GM12878 (cell line): ENCODE data around the gene SEPTIN5.

Experiments
- BHLHE40 ChIP-seq, 2 experiments: fragments of 450-650 bp in 1 of 2; IDR thresholded peaks; 2 replicates each; pipeline ENCODE4 v1.6.1; 2011 to 2017; ENCODE audit warnings: low read depth in 2 of 2, borderline replicate concordance in 1 of 2, improper control_type of control experiment in 1 of 2, low read length in 1 of 2, mild to moderate bottlenecking in 1 of 2
- CREB1 ChIP-seq: IDR thresholded peaks from 2 replicates; pipeline ENCODE4 v1.6.1; 2012; ENCODE audit warnings: low read depth, mild to moderate bottlenecking, inconsistent platforms
- GABPA ChIP-seq: IDR thresholded peaks from 2 replicates; pipeline ENCODE4 v1.6.1; 2014; ENCODE audit warnings: antibody characterized with exemption, low read depth, mild to moderate bottlenecking, inconsistent platforms
- SMC3 ChIP-seq: IDR thresholded peaks from 2 replicates; pipeline ENCODE4 v1.6.1; 2011; ENCODE audit warnings: low read length, improper control_type of control experiment, borderline replicate concordance
- ZNF274 ChIP-seq: IDR thresholded peaks from one replicate; pipeline ENCODE4 v1.8.0; 2011; ENCODE audit not compliant: insufficient read length, insufficient read depth
- TF ChIP-seq, protein P1 (sequence below): IDR thresholded peaks from 2 replicates; pipeline ENCODE4 v1.6.1; 2011; ENCODE audit warnings: borderline replicate concordance, low read depth, mild to moderate bottlenecking, moderate library complexity, low read length; ENCODE audit not compliant: insufficient read depth, poor library complexity, severe bottlenecking
- TF ChIP-seq, protein P2 (sequence below), 3 experiments: IDR thresholded peaks in 2 of 3; conservative IDR thresholded peaks in 1 of 3; 2 replicates each; pipeline ENCODE4 v1.5.1; 2011; ENCODE audit warnings: low read depth in 3 of 3, low read length in 3 of 3, mild to moderate bottlenecking in 3 of 3, control low read depth in 2 of 3, moderate library complexity in 2 of 3, inconsistent platforms in 1 of 3, mixed read lengths in 1 of 3; ENCODE audit not compliant: control insufficient read depth in 2 of 3, insufficient read depth in 1 of 3; ENCODE audit errors: extremely low read depth in 1 of 3

DNA sequence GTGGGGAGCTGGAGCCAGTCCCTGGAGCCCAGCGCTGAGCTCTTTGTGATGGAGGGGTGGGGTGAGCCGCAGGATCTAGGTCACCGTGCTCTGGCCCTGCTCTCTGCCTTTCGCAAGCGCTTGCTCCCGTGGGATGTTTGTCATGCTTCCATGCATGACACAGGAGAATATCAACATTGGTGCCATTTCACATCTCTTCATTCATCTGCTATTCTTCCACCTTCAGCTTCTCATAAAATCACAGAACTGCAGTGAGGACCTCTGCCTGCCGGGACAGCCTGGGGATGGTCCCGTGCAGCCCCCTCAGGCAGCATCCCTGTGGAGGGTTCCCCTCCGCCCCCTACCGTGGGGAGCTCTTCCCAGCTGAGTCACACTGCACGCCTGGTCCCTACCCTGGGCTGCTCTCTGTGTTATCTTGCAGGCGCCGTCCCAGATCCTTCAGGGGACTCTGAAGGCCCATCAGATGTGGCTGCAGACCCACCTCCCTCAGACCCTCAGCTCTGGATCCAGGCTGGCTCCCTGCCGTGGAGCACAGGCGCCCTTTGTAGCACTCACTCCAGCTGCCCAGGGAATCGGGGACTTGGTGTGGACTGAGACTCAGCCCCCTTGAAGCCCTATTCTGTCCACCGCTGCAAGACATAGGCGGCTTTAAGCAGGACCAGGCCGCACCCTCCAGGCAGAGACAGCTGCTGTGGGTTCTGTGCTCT lies 5.1 kb upstream of the SEPTIN5 start:
- TF ChIP-seq, protein P1, sequence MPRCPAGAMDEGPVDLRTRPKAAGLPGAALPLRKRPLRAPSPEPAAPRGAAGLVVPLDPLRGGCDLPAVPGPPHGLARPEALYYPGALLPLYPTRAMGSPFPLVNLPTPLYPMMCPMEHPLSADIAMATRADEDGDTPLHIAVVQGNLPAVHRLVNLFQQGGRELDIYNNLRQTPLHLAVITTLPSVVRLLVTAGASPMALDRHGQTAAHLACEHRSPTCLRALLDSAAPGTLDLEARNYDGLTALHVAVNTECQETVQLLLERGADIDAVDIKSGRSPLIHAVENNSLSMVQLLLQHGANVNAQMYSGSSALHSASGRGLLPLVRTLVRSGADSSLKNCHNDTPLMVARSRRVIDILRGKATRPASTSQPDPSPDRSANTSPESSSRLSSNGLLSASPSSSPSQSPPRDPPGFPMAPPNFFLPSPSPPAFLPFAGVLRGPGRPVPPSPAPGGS = no peak
- TF ChIP-seq, protein P2, sequence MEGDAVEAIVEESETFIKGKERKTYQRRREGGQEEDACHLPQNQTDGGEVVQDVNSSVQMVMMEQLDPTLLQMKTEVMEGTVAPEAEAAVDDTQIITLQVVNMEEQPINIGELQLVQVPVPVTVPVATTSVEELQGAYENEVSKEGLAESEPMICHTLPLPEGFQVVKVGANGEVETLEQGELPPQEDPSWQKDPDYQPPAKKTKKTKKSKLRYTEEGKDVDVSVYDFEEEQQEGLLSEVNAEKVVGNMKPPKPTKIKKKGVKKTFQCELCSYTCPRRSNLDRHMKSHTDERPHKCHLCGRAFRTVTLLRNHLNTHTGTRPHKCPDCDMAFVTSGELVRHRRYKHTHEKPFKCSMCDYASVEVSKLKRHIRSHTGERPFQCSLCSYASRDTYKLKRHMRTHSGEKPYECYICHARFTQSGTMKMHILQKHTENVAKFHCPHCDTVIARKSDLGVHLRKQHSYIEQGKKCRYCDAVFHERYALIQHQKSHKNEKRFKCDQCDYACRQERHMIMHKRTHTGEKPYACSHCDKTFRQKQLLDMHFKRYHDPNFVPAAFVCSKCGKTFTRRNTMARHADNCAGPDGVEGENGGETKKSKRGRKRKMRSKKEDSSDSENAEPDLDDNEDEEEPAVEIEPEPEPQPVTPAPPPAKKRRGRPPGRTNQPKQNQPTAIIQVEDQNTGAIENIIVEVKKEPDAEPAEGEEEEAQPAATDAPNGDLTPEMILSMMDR (IDR thresholded peaks at IDR 0.05 in 2 of 3, conservative IDR thresholded peaks at IDR 0.05 in 1 of 3; ENCODE audit: control insufficient read depth in 2 of 3, extremely low read depth in 1 of 3, insufficient read depth in 1 of 3, low read depth in 3 of 3, low read length in 3 of 3) = no peak
- TF ChIP-seq CREB1 = no peak
- no peak for TF ChIP-seq BHLHE40 (IDR thresholded peaks at IDR 0.05; ENCODE audit: borderline replicate concordance in 1 of 2, low read depth in 2 of 2, low read length in 1 of 2)
- TF ChIP-seq GABPA = no peak
- no peak for TF ChIP-seq SMC3
- no peak for TF ChIP-seq ZNF274
